GM10248 (cell line): Measurements from ENCODE around the gene AP2B1.

Source experiments
- CTCF ChIA-PET: fragments of 300-600 bp; sonication (Branson Sonifier 250); formaldehyde crosslinking; extraction: SDS; loops from one replicate; lab custom pipeline; 2021; ENCODE audit warnings: antibody characterized with exemption; lab: Yijun Ruan, JAX
- POLR2A ChIA-PET: fragments of 350-650 bp; sonication (Branson Sonifier 250); formaldehyde crosslinking; extraction: SDS; loops from one replicate; lab custom pipeline; 2020; ENCODE audit warnings: antibody characterized with exemption; lab: Yijun Ruan, JAX
- DNase-seq: peaks from one replicate; pipeline ENCODE4 v3.0.0; 2012; ENCODE audit errors: extremely low spot score
- CTCF ChIP-seq: IDR thresholded peaks from 2 replicates; pipeline ENCODE4 v1.5.1; 2012; ENCODE audit warnings: mild to moderate bottlenecking, low read depth; ENCODE audit errors: extremely low read depth, missing control alignments, control extremely low read depth

The AP2B1 gene

DNA sequence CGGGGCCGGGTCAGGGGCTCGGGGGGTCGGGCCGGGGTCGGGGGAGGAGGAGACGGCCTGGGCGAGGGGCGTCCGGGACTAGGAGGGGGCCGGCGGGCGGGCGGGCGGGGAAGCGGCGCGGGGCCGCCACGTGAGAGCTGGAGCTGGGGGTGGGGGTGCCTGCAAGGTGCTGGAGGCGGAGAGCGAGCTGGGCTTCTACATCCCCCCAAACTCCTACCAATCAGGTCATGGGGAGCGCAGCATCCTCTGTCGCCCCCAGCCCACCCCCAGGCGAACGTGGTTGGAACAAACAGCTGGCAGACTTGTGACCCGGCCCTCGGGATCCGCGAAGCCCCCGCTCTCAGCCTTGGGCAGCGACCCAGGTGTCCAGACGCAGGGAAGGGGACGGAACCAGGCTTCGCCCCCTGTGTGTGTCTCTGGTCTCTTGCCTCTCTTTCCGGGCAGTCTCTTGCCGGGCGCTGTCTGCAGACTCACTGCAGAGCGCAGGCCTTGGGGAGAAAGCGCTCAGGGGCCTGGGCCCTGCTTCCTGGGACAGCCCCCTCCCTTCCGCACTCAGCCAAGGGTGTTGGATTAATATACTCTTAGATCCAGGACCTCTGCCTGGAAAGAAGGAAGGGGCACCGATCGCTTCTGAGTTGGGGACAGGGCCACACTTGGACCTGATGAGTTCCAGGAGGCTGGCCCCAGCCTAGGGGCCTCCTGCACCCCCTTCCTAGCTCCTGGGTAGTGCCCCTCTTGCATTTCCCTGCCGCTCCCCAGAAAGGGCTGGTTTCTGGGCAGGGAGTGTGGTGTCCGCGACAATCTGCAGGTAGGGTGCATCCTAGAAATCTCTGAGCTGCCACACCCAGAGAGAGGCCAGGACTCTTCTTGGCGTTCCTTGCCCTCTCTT, 145.0 kb downstream of the AP2B1 start:
- no peak for TF ChIP-seq CTCF
- POLR2A ChIA-PET, result no interaction called here
- CTCF ChIA-PET, result interaction anchor here (0.9 to 2.2 kb wide), 7 partner anchors 12 to 119 kb away, joined by 3 to 14 read pairs (median 5); no protein-coding TSS in a partner anchor
- DNase-seq, result peak; percentile 21

DNA sequence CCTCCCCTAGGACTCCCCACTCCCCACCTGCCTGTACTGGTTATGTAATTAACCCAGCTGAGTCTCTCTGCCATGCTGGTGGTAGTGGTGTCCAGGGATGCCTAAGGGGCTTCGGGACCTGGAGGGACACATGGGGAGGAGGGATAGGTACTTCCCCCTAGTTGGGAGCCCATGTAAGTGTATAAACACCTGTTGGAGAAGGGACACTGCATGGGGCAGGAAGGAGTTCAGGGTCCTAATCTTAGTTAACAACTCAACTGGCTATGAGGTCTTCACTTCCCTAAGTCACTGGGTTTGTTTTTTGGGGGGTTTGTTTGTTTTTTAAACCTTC, 145.6 kb downstream of the AP2B1 start:
- CTCF ChIA-PET, result interaction anchor here (1.2 to 2.0 kb wide), 3 partner anchors 12 to 32 kb away, joined by 5 to 7 read pairs (median 6); no protein-coding TSS in a partner anchor
- POLR2A ChIA-PET, result no interaction called here

DNA sequence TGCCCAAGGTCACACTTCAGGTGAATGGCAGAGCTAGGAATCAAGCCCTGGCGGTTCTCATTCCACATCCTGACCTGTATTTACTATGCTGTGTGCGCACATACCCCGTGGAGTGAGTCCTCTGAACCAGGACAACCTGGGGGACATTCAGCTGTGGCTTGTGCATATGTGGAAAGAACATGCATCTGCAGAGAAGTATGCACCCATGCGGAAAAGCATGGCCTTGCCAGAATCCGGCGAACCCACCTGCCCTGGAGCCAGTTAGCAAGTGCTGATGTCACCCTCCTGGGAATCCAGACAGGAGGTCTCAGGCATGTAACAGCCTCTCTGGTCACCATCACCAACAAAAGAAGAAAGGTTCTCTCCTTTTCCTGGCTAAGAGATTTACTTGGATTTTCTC, 146.2 kb downstream of the AP2B1 start:
- ChIA-PET CTCF (interaction anchor here (1.1 to 1.8 kb wide), 3 partner anchors 12 to 125 kb away, joined by 3 to 6 read pairs (median 5); no protein-coding TSS in a partner anchor), POLR2A (no interaction called here)
- TF ChIP-seq CTCF, result no peak
- DNase-seq, result no peak

More for the DNA sequence above, 145.6 kb downstream of the AP2B1 start:
- DNase-seq, result no peak
- TF ChIP-seq CTCF, result no peak

- POLR2A ChIA-PET, result no interaction called here
- TF ChIP-seq CTCF, result no peak
- no peak for DNase-seq
- CTCF ChIA-PET, result interaction anchor here (1.1 kb wide), 1 partner anchor 126 kb away, joined by 3 read pairs; no protein-coding TSS in a partner anchor
Measured at GRCh38 chr17:35734396-35734795, 147.3 kb downstream of the AP2B1 start.

GRCh38 chr17:35735036-35735805, 148.1 kb downstream of the AP2B1 start:
- POLR2A ChIA-PET, result no interaction called here
- TF ChIP-seq CTCF, result no peak
- no peak for DNase-seq
- CTCF ChIA-PET, result interaction anchor here (1.4 to 3.2 kb wide), 4 partner anchors 12 to 29 kb away, joined by 3 to 18 read pairs (median 4); no protein-coding TSS in a partner anchor

DNA sequence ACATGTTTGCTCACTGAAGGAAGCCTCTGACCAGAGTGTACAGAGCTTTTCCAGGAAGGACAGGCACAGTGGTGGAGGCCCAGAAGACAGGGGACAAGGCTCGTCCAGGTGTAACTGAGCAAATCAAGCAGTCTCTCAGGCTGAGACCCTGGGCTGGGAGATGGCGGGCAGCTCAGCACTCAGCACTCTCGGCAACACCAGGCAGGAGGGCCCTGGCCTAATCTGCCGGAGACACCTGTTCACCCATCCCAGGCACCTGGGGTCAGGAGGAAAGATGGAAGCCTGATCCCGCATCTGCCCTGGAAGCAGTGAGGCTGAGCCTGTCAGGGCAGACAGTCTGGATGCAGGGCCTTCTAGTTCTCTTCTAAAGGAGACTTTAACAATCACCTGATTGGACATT, 149.1 kb downstream of the AP2B1 start:
- no peak for DNase-seq
- ChIA-PET POLR2A (no interaction called here), CTCF (interaction anchor here (1.4 to 3.2 kb wide), 4 partner anchors 12 to 28 kb away, joined by 3 to 18 read pairs (median 4); no protein-coding TSS in a partner anchor)
- TF ChIP-seq CTCF, result no peak
